PFSK-1 (cell line): ENCODE results near the gene RABGAP1L.

ENCODE experiments used
- POLR2AphosphoS5 ChIP-seq: IDR thresholded peaks from 2 replicates; pipeline ENCODE4 v1.6.1; 2012; ENCODE audit warnings: low read depth, mild to moderate bottlenecking, control low read depth, low read length, moderate library complexity
- TAF1 ChIP-seq: IDR thresholded peaks from 2 replicates; pipeline ENCODE4 v1.6.1; 2012; ENCODE audit warnings: low read length, control low read depth, borderline replicate concordance; ENCODE audit not compliant: insufficient read depth
- TF ChIP-seq, protein P1 (sequence below), 2 experiments: IDR thresholded peaks; 2 replicates each; pipeline versions ENCODE4 v1.6.1 to v1.8.0; 2011 to 2012; ENCODE audit warnings: low read depth in 2 of 2, low read length in 2 of 2, control low read depth in 1 of 2, inconsistent platforms in 1 of 2, mild to moderate bottlenecking in 1 of 2, moderate library complexity in 1 of 2; ENCODE audit not compliant: insufficient read depth in 1 of 2

DNA sequence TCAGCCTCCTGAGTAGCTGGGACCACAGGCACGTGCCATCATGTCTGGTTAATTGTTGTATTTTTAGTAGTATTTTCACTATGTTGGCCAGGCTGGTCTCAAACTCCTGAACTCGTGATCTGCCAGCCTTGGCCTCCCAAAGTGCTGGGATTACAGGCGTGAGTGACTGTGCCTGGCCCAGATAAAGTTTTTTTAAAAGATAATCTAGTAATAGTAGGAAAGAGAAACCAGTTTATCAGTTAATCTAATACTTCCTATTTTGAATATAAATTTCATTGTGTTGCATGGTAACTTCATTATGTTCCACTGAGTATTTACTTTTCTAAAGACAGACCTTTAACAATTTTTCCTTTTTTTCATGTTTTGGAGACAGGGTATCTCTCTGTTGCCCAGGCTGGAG lies 10.0 kb downstream of the RABGAP1L start:
- TF ChIP-seq TAF1 (no peak), POLR2AphosphoS5 (no peak)
- TF ChIP-seq, protein P1, sequence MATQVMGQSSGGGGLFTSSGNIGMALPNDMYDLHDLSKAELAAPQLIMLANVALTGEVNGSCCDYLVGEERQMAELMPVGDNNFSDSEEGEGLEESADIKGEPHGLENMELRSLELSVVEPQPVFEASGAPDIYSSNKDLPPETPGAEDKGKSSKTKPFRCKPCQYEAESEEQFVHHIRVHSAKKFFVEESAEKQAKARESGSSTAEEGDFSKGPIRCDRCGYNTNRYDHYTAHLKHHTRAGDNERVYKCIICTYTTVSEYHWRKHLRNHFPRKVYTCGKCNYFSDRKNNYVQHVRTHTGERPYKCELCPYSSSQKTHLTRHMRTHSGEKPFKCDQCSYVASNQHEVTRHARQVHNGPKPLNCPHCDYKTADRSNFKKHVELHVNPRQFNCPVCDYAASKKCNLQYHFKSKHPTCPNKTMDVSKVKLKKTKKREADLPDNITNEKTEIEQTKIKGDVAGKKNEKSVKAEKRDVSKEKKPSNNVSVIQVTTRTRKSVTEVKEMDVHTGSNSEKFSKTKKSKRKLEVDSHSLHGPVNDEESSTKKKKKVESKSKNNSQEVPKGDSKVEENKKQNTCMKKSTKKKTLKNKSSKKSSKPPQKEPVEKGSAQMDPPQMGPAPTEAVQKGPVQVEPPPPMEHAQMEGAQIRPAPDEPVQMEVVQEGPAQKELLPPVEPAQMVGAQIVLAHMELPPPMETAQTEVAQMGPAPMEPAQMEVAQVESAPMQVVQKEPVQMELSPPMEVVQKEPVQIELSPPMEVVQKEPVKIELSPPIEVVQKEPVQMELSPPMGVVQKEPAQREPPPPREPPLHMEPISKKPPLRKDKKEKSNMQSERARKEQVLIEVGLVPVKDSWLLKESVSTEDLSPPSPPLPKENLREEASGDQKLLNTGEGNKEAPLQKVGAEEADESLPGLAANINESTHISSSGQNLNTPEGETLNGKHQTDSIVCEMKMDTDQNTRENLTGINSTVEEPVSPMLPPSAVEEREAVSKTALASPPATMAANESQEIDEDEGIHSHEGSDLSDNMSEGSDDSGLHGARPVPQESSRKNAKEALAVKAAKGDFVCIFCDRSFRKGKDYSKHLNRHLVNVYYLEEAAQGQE (IDR thresholded peaks at IDR 0.05; ENCODE audit: insufficient read depth in 1 of 2, low read depth in 2 of 2, low read length in 2 of 2), result no peak
